ENCODE data around the gene CDK5R2.

GRCh38 chr2:219001577-219002394 lies 42.3 kb downstream of the CDK5R2 start:
- TF ChIP-seq, protein P1, sequence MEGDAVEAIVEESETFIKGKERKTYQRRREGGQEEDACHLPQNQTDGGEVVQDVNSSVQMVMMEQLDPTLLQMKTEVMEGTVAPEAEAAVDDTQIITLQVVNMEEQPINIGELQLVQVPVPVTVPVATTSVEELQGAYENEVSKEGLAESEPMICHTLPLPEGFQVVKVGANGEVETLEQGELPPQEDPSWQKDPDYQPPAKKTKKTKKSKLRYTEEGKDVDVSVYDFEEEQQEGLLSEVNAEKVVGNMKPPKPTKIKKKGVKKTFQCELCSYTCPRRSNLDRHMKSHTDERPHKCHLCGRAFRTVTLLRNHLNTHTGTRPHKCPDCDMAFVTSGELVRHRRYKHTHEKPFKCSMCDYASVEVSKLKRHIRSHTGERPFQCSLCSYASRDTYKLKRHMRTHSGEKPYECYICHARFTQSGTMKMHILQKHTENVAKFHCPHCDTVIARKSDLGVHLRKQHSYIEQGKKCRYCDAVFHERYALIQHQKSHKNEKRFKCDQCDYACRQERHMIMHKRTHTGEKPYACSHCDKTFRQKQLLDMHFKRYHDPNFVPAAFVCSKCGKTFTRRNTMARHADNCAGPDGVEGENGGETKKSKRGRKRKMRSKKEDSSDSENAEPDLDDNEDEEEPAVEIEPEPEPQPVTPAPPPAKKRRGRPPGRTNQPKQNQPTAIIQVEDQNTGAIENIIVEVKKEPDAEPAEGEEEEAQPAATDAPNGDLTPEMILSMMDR (IDR thresholded peaks at IDR 0.05): no peak
- TF ChIP-seq POLR2AphosphoS5 (IDR thresholded peaks at IDR 0.05) (peak in 1 of 4 donors; percentile 60), POLR2A (IDR thresholded peaks at IDR 0.05) (peak in 1 of 2 donors; percentile 73), EP300 (IDR thresholded peaks at IDR 0.05) (no peak)
